Testis (tissue), 3 donors: ENCODE measurements around the gene C4BPA. TPM values are rescaled to one million over a fixed set of nuclear protein-coding genes. Genes with fewer than 3 reads are reported as not detected.

Experiments used
- DNase-seq: peaks from one replicate; pipeline ENCODE4 v3.0.0-alpha.2; 2019
- H3K27ac ChIP-seq, 2 donors: fragments of 200-600 bp; sonication (generic); one replicate each; pipeline ENCODE4 v1.5.1; 2019
- H3K27me3 ChIP-seq: fragments of 200-600 bp; sonication (generic); one replicate; pipeline ENCODE4 v1.5.1; 2019
- H3K36me3 ChIP-seq: fragments of 200-600 bp; sonication (generic); one replicate; pipeline ENCODE4 v1.5.1; 2017; ENCODE audit warnings: low read depth; ENCODE audit errors: missing control alignments
- H3K4me1 ChIP-seq: fragments of 200-600 bp; sonication (generic); one replicate; pipeline ENCODE4 v1.5.1; 2019
- H3K4me3 ChIP-seq, 2 donors: fragments of 200-600 bp; sonication (generic); one replicate each; pipeline ENCODE4 v1.5.1; 2017 to 2019
- H3K9me3 ChIP-seq: fragments of 200-600 bp; sonication (generic); one replicate; pipeline ENCODE4 v1.5.1; 2017
- POLR2A ChIP-seq: fragments of 450-650 bp; IDR thresholded peaks from one replicate; pipeline ENCODE4 v1.6.1; 2017; ENCODE audit warnings: antibody characterized with exemption, mild to moderate bottlenecking, moderate library complexity
- WGBS, 2 donors: methylation state at CpG; one replicate each; pipeline ENCODE4 v1.1.5; 2018; 5-methylcytosine and 5-hydroxymethylcytosine counted together
- intact Hi-C: fragments of 100-400 bp; cut with DNase I; formaldehyde crosslinking; loops from one replicate; pipeline ENCODE4 v1.15.1; 2023; ENCODE audit warnings: low total_unique reads
- polyA plus RNA-seq: library from polyadenylated mRNA; stranded (reverse); fragments of 350-450 nt; fragmentation: Illumina TruSeq; extraction: RNeasy Lipid Tissue Mini Kit (QIAGEN cat#74804); gene quantifications from one replicate; pipeline ENCODE4 v1.2.3, GENCODE V29; 2014; ENCODE audit warnings: low read depth, low replicate concordance; ENCODE audit not compliant: insufficient read depth
- total RNA-seq, 2 donors: library from RNA; depleted of rRNA; stranded (reverse); fragments of >200 nt; gene quantifications; one replicate each; pipeline ENCODE4 v1.2.3, GENCODE V29; 2016
- TF ChIP-seq, protein P1 (sequence below), 3 experiments: fragments of 450-650 bp in 2 of 3; fragments of 200-600 bp in 1 of 3; sonication (generic) in 1 of 3; IDR thresholded peaks; one replicate each; pipeline ENCODE4 v1.5.1; 2016 to 2019; ENCODE audit warnings: antibody characterized with exemption in 3 of 3, mild to moderate bottlenecking in 2 of 3, moderate library complexity in 1 of 3

The C4BPA gene
- total and polyA plus RNA-seq, 3 donors from 2014 or later, result 0.24 to 1.0 (median 0.43) TPM

GRCh38 chr1:207089627-207090355 lies 14.2 kb upstream of the C4BPA start:
- no peak for DNase-seq
- TF ChIP-seq, protein P1, sequence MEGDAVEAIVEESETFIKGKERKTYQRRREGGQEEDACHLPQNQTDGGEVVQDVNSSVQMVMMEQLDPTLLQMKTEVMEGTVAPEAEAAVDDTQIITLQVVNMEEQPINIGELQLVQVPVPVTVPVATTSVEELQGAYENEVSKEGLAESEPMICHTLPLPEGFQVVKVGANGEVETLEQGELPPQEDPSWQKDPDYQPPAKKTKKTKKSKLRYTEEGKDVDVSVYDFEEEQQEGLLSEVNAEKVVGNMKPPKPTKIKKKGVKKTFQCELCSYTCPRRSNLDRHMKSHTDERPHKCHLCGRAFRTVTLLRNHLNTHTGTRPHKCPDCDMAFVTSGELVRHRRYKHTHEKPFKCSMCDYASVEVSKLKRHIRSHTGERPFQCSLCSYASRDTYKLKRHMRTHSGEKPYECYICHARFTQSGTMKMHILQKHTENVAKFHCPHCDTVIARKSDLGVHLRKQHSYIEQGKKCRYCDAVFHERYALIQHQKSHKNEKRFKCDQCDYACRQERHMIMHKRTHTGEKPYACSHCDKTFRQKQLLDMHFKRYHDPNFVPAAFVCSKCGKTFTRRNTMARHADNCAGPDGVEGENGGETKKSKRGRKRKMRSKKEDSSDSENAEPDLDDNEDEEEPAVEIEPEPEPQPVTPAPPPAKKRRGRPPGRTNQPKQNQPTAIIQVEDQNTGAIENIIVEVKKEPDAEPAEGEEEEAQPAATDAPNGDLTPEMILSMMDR (IDR thresholded peaks at IDR 0.05), result no peak
- no peak for TF ChIP-seq POLR2A
- no peak overlapping the region for H3K4me3 ChIP-seq
- no peak overlapping the region for H3K27ac ChIP-seq
- H3K27me3 ChIP-seq, result no peaks in the 10 kb centered on the region
- no peaks in the 10 kb centered on the region for H3K9me3 ChIP-seq
- intact Hi-C loops, result loop anchor here (10.0 kb wide), 1 partner anchor 315 kb away; no protein-coding TSS in a partner anchor
- peaks cover 16% of the 10 kb centered on the region for H3K4me1 ChIP-seq
- H3K36me3 ChIP-seq, result no peaks in the 10 kb centered on the region
- 72 to 82% methylated on average over 17 of the region's 17 CpGs for WGBS, 2 donors

- Histone ChIP-seq H3K4me1 (peaks cover 13% of the 10 kb centered on the region), H3K27ac (no peak overlapping the region), H3K9me3 (no peaks in the 10 kb centered on the region), H3K4me3 (no peak overlapping the region), H3K27me3 (no peaks in the 10 kb centered on the region), H3K36me3 (no peaks in the 10 kb centered on the region)
- intact Hi-C loops, result no loop called here
- TF ChIP-seq, protein P1 (IDR thresholded peaks at IDR 0.05), result no peak
- TF ChIP-seq POLR2A, result no peak
- WGBS, 2 donors, result 77 to 85% methylated on average over 4 of the region's 4 CpGs
- no peak for DNase-seq
These were observed 12.7 kb upstream of the C4BPA start for GRCh38 chr1:207091200-207091908.

DNA sequence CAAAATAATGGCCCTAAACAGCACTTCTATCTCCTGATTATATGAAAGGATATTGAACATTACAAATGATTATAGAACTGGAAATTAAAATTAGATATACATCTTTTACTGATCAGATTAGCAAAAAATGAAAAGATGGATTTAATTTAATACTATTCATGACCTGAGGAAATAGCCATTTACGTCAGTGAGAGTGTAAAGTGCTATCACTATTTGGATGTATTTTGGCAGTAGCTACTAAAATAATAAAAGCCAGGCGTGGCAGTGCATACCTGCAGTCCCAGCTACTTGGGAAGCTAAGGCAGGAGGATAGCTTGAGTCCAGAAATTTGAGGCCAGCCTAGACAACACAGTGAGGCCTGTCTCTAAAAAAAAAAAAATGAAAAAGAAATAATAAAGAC lies 10.1 kb upstream of the C4BPA start:
- intact Hi-C loops, result no loop called here
- Histone ChIP-seq H3K9me3 (no peaks in the 10 kb centered on the region), H3K27ac (no peak overlapping the region), H3K4me3 (no peak overlapping the region), H3K4me1 (peaks cover 5% of the 10 kb centered on the region), H3K36me3 (no peaks in the 10 kb centered on the region), H3K27me3 (no peaks in the 10 kb centered on the region)
- no peak for DNase-seq
- WGBS, 2 donors, result 69 to 74% methylated on average over 2 of the region's 2 CpGs
- TF ChIP-seq, protein P1 (IDR thresholded peaks at IDR 0.05), result no peak
- TF ChIP-seq POLR2A, result no peak

DNA sequence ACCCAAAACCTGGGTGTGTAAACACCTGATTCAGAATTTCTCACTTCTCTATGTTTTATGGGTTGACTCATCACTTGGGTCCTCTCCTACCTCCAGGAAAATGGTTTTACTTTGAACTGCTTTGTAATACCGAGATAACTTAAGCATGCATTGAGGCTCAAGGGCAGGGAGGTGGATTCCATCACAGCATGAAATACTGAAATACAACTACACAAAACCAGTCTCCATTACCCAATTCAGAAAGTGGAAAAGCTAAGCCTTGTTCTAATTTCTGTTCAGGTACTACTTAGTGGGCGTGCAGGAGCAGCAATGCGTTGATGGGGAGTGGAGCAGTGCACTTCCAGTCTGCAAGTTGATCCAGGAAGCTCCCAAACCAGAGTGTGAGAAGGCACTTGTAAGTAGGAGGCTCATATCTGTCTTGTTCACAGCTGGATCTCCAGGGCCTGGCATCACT lies 6.1 kb upstream of the C4BPA start:
- no peaks in the 10 kb centered on the region for H3K9me3 ChIP-seq
- H3K4me1 ChIP-seq, result no peaks in the 10 kb centered on the region
- no peaks in the 10 kb centered on the region for H3K27me3 ChIP-seq
- no peak for DNase-seq
- H3K27ac ChIP-seq, result no peak overlapping the region
- TF ChIP-seq, protein P1 (IDR thresholded peaks at IDR 0.05), result no peak
- TF ChIP-seq POLR2A, result no peak
- intact Hi-C loops, result no loop called here
- 84 to 90% methylated on average over 3 of the region's 3 CpGs for WGBS, 2 donors
- no peak overlapping the region for H3K4me3 ChIP-seq
- no peaks in the 10 kb centered on the region for H3K36me3 ChIP-seq
